GM12878 (cell line): ENCODE results near the gene BIK. TPM values are rescaled to one million over a fixed set of nuclear protein-coding genes. Genes with fewer than 3 reads are reported as not detected.

ENCODE experiments used
- ATAC-seq: fragments of 200-7000 bp; cut with Tn5 transposase; 3 replicates; pipeline ENCODE4 v1.9.1; 2020; ENCODE audit warnings: mild to moderate bottlenecking, moderate library complexity
- BruUV-seq: library from RNA; stranded (reverse); fragments of 400-500 nt; replicated peaks from 2 replicates; lab custom pipeline; 2021; lab: Mats Ljungman, UMichigan
- CTCF ChIA-PET: fragments of 300-600 bp; sonication (Branson Sonifier 250); formaldehyde crosslinking; extraction: SDS; loops from one replicate; lab custom pipeline; 2021; ENCODE audit warnings: inconsistent platforms; lab: Yijun Ruan, JAX
- POLR2A ChIA-PET: fragments of 350-600 bp; formaldehyde crosslinking; extraction: SDS; loops from one replicate; lab custom pipeline; 2021; ENCODE audit warnings: inconsistent platforms; lab: Charles Lee
- RAD21 ChIA-PET: fragments of 300-600 bp; sonication (Branson Sonifier 250); formaldehyde crosslinking; loops from one replicate; lab custom pipeline; 2023; ENCODE audit warnings: antibody characterized with exemption; ENCODE audit not compliant: unreplicated experiment; lab: Charles Lee
- SMC1A ChIA-PET: fragments of 300-600 bp; sonication (Branson Sonifier 250); formaldehyde crosslinking; loops from one replicate; lab custom pipeline; 2023; ENCODE audit not compliant: unreplicated experiment, uncharacterized antibody; lab: Charles Lee
- DNase-seq: peaks from one replicate; pipeline ENCODE4 v3.0.0-alpha.2; 2011; ENCODE audit warnings: low read depth, low spot score
- FAIRE-seq: peaks from 3 replicates; lab custom pipeline; 2011; peaks lifted over from hg19 to GRCh38; lab: Jason Lieb, UNC
- H2AFZ ChIP-seq: 2 replicates; pipeline ENCODE4 v1.6.0; 2011; ENCODE audit warnings: low read depth, low read length, control low read depth; ENCODE audit not compliant: control insufficient read depth
- H3K27ac ChIP-seq: 2 replicates; pipeline ENCODE4 v1.5.1; 2011; ENCODE audit warnings: control low read depth; ENCODE audit not compliant: control insufficient read depth, insufficient read depth
- H3K27me3 ChIP-seq, 2 experiments: replicated peaks in 1 of 2; 2 replicates each; pipeline versions ENCODE4 v1.6.0 to v1.6.1; 2011; ENCODE audit warnings: low read length in 1 of 2; ENCODE audit not compliant: control insufficient read depth in 2 of 2, insufficient read depth in 2 of 2
- H3K36me3 ChIP-seq, 2 experiments: 2 replicates each; pipeline ENCODE4 v1.5.1; 2011; ENCODE audit warnings: low read length in 1 of 2; ENCODE audit not compliant: control insufficient read depth in 2 of 2, insufficient read depth in 2 of 2
- H3K4me1 ChIP-seq: 2 replicates; pipeline ENCODE4 v1.6.1; 2011; ENCODE audit warnings: mild to moderate bottlenecking, low read length, moderate library complexity, mixed read lengths; ENCODE audit not compliant: control insufficient read depth, insufficient read depth
- H3K4me2 ChIP-seq: 2 replicates; pipeline ENCODE4 v1.6.0; 2011; ENCODE audit warnings: control low read depth; ENCODE audit not compliant: control insufficient read depth, insufficient read depth
- H3K4me3 ChIP-seq: fragments of 200-600 bp; sonication (generic); 2 replicates; pipeline ENCODE4 v1.5.1; 2016
- H3K79me2 ChIP-seq: 2 replicates; pipeline ENCODE4 v1.6.0; 2011; ENCODE audit warnings: low read length; ENCODE audit not compliant: control insufficient read depth, insufficient read depth
- H3K9ac ChIP-seq: 2 replicates; pipeline ENCODE4 v1.8.0; 2011; ENCODE audit warnings: low read length, control low read depth, mixed read lengths; ENCODE audit not compliant: control insufficient read depth, insufficient read depth
- H3K9me3 ChIP-seq: replicated peaks from 3 replicates; pipeline ENCODE4 v1.5.1; 2011; ENCODE audit warnings: mild to moderate bottlenecking, low read length; ENCODE audit not compliant: control insufficient read depth, insufficient read depth
- H4K20me1 ChIP-seq: 2 replicates; pipeline ENCODE4 v1.6.0; 2011; ENCODE audit not compliant: control insufficient read depth, insufficient read depth
- BHLHE40 ChIP-seq, 2 experiments: fragments of 450-650 bp in 1 of 2; IDR thresholded peaks; 2 replicates each; pipeline ENCODE4 v1.6.1; 2011 to 2017; ENCODE audit warnings: low read depth in 2 of 2, borderline replicate concordance in 1 of 2, improper control_type of control experiment in 1 of 2, low read length in 1 of 2, mild to moderate bottlenecking in 1 of 2
- CBX3 ChIP-seq: fragments of 200-600 bp; sonication (generic); IDR thresholded peaks from 2 replicates; pipeline ENCODE4 v1.6.1; 2016; ENCODE audit warnings: low read depth, borderline replicate concordance
- GATAD2B ChIP-seq: fragments of 450-650 bp; conservative IDR thresholded peaks from 2 replicates; pipeline ENCODE4 v1.6.1; 2017; ENCODE audit warnings: low read depth, mild to moderate bottlenecking, moderate library complexity
- HCFC1 ChIP-seq: fragments of 150-350 bp; IDR thresholded peaks from 2 replicates; pipeline ENCODE4 v1.6.1; 2014; ENCODE audit warnings: low read length
- IRF4 ChIP-seq: IDR thresholded peaks from 2 replicates; pipeline ENCODE4 v1.6.1; 2011; ENCODE audit warnings: low read depth, low read length
- MTA3 ChIP-seq: IDR thresholded peaks from 2 replicates; pipeline ENCODE4 v1.6.1; 2012; ENCODE audit warnings: low read length, inconsistent platforms, borderline replicate concordance
- POLR2A ChIP-seq: IDR thresholded peaks from 2 replicates; pipeline ENCODE4 v1.6.1; 2011; ENCODE audit warnings: low read depth, mild to moderate bottlenecking, low read length
- SPI1 ChIP-seq: IDR thresholded peaks from 2 replicates; pipeline ENCODE4 v1.6.1; 2011; ENCODE audit warnings: low read depth, mild to moderate bottlenecking, low read length, moderate library complexity, borderline replicate concordance; ENCODE audit not compliant: insufficient read depth
- ZNF24 ChIP-seq: fragments of 450-650 bp; IDR thresholded peaks from 2 replicates; pipeline ENCODE4 v1.6.1; 2017; ENCODE audit warnings: antibody characterized with exemption, mild to moderate bottlenecking
- WGBS: methylation state at CpG from one replicate; pipeline ENCODE4 v1.1.6; 2016; ENCODE audit warnings: low lambda C conversion rate; ENCODE audit not compliant: insufficient replicate concordance, insufficient coverage; ENCODE audit errors: missing lambda C conversion rate; 5-methylcytosine and 5-hydroxymethylcytosine counted together
- in situ Hi-C: fragments of 300-500 bp; cut with MboI; formaldehyde crosslinking; loops from 9 replicates; pipeline ENCODE4 v1.14.3; 2018; ENCODE audit warnings: mixed read lengths
- intact Hi-C: fragments of 100-400 bp; cut with micrococcal nuclease; formaldehyde crosslinking; loops from one replicate; pipeline ENCODE4 v1.14.2; 2022; ENCODE audit not compliant: unreplicated experiment
- polyA plus RNA-seq, 11 experiments: library from polyadenylated mRNA; depleted of rRNA in 4 of 11; unstranded in 6 of 11; stranded (reverse) in 5 of 11; fragments of >200 nt; fragmentation: Nextera tagmentation in 4 of 11; fragmentation: Illumina TruSeq in 1 of 11; extraction: Ambion mirVana in 4 of 11; extraction: Trizol in 1 of 11; gene quantifications; 1 replicate in 1 of 11; 2 replicates in 10 of 11; pipeline versions ENCODE4 v1.2.1 to v1.2.3, GENCODE V29; 2011 to 2016; ENCODE audit warnings: inconsistent platforms in 2 of 11, missing spikeins in 2 of 11, low read depth in 1 of 11
- total RNA-seq, 4 experiments: library from RNA; depleted of rRNA in 3 of 4; stranded (reverse); fragments of >200 nt in 3 of 4; fragmentation: Illumina TruSeq in 1 of 4; extraction: Trizol in 1 of 4; gene quantifications; 2 replicates each; pipeline versions ENCODE4 v1.2.1 to v1.2.3, GENCODE V29; 2013 to 2021
- TF ChIP-seq, protein P1 (sequence below): fragments of 450-650 bp; IDR thresholded peaks from 2 replicates; pipeline ENCODE4 v1.6.1; 2017; ENCODE audit warnings: mild to moderate bottlenecking, moderate library complexity
- TF ChIP-seq, protein P2 (sequence below): fragments of 450-650 bp; IDR thresholded peaks from 2 replicates; pipeline ENCODE4 v1.6.1; 2018; ENCODE audit warnings: mild to moderate bottlenecking, low read depth, moderate library complexity; ENCODE audit not compliant: partially characterized antibody
- TF ChIP-seq, protein P3 (sequence below): fragments of 450-650 bp; IDR thresholded peaks from 2 replicates; pipeline ENCODE4 v1.6.1; 2017; ENCODE audit warnings: antibody characterized with exemption, mild to moderate bottlenecking, moderate library complexity

BIK gene
- total and polyA plus RNA-seq, 10 of the 15 experiments (the other 5 are each of a cell fraction or from before 2014, with no cell fraction given): 0.33 to 9.8 (median 3.9) TPM

DNA sequence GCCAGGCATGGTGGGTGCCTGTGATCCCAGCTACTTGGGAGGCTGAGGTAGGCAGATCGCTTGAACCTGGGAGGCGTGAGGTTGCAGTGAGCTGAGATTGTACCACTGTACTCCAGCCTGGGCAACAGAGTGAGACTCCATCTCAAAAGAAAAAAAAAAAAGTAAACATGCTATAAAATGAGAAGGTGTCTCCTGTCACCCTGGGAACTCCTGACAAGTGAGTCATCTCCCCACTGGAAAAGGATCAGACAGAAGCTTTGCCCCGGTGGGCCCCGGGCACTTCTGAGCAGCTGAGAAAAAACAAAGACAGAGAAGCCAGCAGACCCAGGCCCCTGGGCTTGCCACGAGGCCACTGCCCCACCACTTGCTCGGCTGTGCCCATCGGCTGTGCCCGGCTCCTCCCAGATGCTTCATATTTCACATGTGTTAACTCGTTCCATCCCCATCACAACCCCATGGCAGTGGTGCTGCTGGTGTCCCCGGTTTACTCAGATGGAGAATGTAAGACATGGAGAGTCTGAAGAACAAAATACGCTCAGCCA lies 43.6 kb upstream of the BIK start:
- Histone ChIP-seq H3K36me3 (no peaks in the 10 kb centered on the region), H3K79me2 (no peaks in the 10 kb centered on the region), H3K4me3 (no peak overlapping the region), H3K4me1 (no peaks in the 10 kb centered on the region), H3K27me3 (no peaks in the 10 kb centered on the region), H3K4me2 (no peak overlapping the region), H3K9me3 (no peaks in the 10 kb centered on the region), H4K20me1 (no peaks in the 10 kb centered on the region), H3K9ac (no peak overlapping the region), H3K27ac (no peak overlapping the region), H2AFZ (no peak overlapping the region)
- ChIA-PET CTCF (interaction anchor here (0.7 kb wide), 2 partner anchors 38 to 196 kb away, joined by 4 read pairs; no protein-coding TSS in a partner anchor), POLR2A (interaction anchor here (0.7 kb wide), 1 partner anchor 277 kb away, joined by 3 read pairs; no protein-coding TSS in a partner anchor), RAD21 (no interaction called here), SMC1A (no interaction called here)
- DNase-seq (no peak), ATAC-seq (no peak), FAIRE-seq (no peak)
- in situ Hi-C loops: no loop called here
- intact Hi-C loops: no loop called here
- BruUV-seq: no TSS peak
- 68% methylated on average over 10 of the region's 11 CpGs for WGBS
- no peak for TF ChIP-seq GATAD2B
- TF ChIP-seq ZNF24: no peak
- TF ChIP-seq POLR2A: no peak
- TF ChIP-seq CBX3: no peak
- no peak for TF ChIP-seq IRF4
- TF ChIP-seq SPI1: no peak
- no peak for TF ChIP-seq BHLHE40 (IDR thresholded peaks at IDR 0.05; ENCODE audit: borderline replicate concordance in 1 of 2, low read depth in 2 of 2, low read length in 1 of 2)
- TF ChIP-seq, protein P1, sequence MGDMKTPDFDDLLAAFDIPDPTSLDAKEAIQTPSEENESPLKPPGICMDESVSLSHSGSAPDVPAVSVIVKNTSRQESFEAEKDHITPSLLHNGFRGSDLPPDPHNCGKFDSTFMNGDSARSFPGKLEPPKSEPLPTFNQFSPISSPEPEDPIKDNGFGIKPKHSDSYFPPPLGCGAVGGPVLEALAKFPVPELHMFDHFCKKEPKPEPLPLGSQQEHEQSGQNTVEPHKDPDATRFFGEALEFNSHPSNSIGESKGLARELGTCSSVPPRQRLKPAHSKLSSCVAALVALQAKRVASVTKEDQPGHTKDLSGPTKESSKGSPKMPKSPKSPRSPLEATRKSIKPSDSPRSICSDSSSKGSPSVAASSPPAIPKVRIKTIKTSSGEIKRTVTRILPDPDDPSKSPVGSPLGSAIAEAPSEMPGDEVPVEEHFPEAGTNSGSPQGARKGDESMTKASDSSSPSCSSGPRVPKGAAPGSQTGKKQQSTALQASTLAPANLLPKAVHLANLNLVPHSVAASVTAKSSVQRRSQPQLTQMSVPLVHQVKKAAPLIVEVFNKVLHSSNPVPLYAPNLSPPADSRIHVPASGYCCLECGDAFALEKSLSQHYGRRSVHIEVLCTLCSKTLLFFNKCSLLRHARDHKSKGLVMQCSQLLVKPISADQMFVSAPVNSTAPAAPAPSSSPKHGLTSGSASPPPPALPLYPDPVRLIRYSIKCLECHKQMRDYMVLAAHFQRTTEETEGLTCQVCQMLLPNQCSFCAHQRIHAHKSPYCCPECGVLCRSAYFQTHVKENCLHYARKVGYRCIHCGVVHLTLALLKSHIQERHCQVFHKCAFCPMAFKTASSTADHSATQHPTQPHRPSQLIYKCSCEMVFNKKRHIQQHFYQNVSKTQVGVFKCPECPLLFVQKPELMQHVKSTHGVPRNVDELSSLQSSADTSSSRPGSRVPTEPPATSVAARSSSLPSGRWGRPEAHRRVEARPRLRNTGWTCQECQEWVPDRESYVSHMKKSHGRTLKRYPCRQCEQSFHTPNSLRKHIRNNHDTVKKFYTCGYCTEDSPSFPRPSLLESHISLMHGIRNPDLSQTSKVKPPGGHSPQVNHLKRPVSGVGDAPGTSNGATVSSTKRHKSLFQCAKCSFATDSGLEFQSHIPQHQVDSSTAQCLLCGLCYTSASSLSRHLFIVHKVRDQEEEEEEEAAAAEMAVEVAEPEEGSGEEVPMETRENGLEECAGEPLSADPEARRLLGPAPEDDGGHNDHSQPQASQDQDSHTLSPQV: no peak
- TF ChIP-seq, protein P2, sequence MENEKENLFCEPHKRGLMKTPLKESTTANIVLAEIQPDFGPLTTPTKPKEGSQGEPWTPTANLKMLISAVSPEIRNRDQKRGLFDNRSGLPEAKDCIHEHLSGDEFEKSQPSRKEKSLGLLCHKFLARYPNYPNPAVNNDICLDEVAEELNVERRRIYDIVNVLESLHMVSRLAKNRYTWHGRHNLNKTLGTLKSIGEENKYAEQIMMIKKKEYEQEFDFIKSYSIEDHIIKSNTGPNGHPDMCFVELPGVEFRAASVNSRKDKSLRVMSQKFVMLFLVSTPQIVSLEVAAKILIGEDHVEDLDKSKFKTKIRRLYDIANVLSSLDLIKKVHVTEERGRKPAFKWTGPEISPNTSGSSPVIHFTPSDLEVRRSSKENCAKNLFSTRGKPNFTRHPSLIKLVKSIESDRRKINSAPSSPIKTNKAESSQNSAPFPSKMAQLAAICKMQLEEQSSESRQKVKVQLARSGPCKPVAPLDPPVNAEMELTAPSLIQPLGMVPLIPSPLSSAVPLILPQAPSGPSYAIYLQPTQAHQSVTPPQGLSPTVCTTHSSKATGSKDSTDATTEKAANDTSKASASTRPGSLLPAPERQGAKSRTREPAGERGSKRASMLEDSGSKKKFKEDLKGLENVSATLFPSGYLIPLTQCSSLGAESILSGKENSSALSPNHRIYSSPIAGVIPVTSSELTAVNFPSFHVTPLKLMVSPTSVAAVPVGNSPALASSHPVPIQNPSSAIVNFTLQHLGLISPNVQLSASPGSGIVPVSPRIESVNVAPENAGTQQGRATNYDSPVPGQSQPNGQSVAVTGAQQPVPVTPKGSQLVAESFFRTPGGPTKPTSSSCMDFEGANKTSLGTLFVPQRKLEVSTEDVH: no peak
- TF ChIP-seq, protein P3, sequence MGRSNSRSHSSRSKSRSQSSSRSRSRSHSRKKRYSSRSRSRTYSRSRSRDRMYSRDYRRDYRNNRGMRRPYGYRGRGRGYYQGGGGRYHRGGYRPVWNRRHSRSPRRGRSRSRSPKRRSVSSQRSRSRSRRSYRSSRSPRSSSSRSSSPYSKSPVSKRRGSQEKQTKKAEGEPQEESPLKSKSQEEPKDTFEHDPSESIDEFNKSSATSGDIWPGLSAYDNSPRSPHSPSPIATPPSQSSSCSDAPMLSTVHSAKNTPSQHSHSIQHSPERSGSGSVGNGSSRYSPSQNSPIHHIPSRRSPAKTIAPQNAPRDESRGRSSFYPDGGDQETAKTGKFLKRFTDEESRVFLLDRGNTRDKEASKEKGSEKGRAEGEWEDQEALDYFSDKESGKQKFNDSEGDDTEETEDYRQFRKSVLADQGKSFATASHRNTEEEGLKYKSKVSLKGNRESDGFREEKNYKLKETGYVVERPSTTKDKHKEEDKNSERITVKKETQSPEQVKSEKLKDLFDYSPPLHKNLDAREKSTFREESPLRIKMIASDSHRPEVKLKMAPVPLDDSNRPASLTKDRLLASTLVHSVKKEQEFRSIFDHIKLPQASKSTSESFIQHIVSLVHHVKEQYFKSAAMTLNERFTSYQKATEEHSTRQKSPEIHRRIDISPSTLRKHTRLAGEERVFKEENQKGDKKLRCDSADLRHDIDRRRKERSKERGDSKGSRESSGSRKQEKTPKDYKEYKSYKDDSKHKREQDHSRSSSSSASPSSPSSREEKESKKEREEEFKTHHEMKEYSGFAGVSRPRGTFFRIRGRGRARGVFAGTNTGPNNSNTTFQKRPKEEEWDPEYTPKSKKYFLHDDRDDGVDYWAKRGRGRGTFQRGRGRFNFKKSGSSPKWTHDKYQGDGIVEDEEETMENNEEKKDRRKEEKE: no peak
- no peak for TF ChIP-seq HCFC1
- no peak for TF ChIP-seq MTA3
